Endothelial cell (in vitro differentiated cells): ENCODE results near the gene CRTC2. TPM values are rescaled to one million over a fixed set of nuclear protein-coding genes. Genes with fewer than 3 reads are reported as not detected.

Source experiments
- DNase-seq: peaks from one replicate; pipeline ENCODE4 v3.0.0; 2021; ENCODE audit warnings: low spot score
- H3K27ac Mint-ChIP-seq: one replicate; pipeline ENCODE4 v1.8.0; 2021; ENCODE audit warnings: mixed read lengths, inconsistent platforms; ENCODE audit not compliant: unreplicated experiment
- H3K27me3 Mint-ChIP-seq: one replicate; pipeline ENCODE4 v1.8.0; 2021; ENCODE audit warnings: mild to moderate bottlenecking, moderate library complexity, mixed read lengths, inconsistent platforms; ENCODE audit not compliant: unreplicated experiment
- H3K36me3 Mint-ChIP-seq: one replicate; pipeline ENCODE4 v1.8.0; 2021; ENCODE audit warnings: mild to moderate bottlenecking, low read depth, mixed read lengths, inconsistent platforms; ENCODE audit not compliant: unreplicated experiment
- H3K4me1 Mint-ChIP-seq: one replicate; pipeline ENCODE4 v1.8.0; 2021; ENCODE audit warnings: mild to moderate bottlenecking, mixed read lengths, inconsistent platforms; ENCODE audit not compliant: unreplicated experiment
- H3K4me3 Mint-ChIP-seq: one replicate; pipeline ENCODE4 v1.8.0; 2021; ENCODE audit warnings: mild to moderate bottlenecking, mixed read lengths, inconsistent platforms; ENCODE audit not compliant: unreplicated experiment
- H3K9me3 Mint-ChIP-seq: one replicate; pipeline ENCODE4 v1.8.0; 2021; ENCODE audit warnings: mixed read lengths, inconsistent platforms; ENCODE audit not compliant: unreplicated experiment
- CTCF ChIP-seq: fragments of 200-600 bp; sonication (generic); IDR thresholded peaks from one replicate; pipeline ENCODE4 v1.5.0; 2021; ENCODE audit warnings: antibody characterized with exemption; ENCODE audit not compliant: unreplicated experiment
- total RNA-seq: library from RNA; stranded (reverse); fragmentation: NEBNext Ultra II Directional; extraction: Animal tissue kit (Norgen Biotek cat#: 25700); gene quantifications from one replicate; pipeline ENCODE4 v1.2.1, GENCODE V29; 2021; ENCODE audit not compliant: unreplicated experiment

The CRTC2 gene
- total RNA-seq, 1 donor from 2014 or later, result 69.9 TPM

GRCh38 chr1:153933955-153934354, 24.5 kb downstream of the CRTC2 start:
- no peak overlapping the region for H3K27ac Mint-ChIP-seq

GRCh38 chr1:153933430-153933829, 25.0 kb downstream of the CRTC2 start:
- no peak for DNase-seq
- H3K4me3 Mint-ChIP-seq, result no peak overlapping the region
- TF ChIP-seq CTCF, result no peak
- no peaks in the 10 kb centered on the region for H3K9me3 Mint-ChIP-seq
- H3K36me3 Mint-ChIP-seq, result peaks cover 37% of the 10 kb centered on the region
- H3K27me3 Mint-ChIP-seq, result peaks cover 3% of the 10 kb centered on the region
- H3K4me1 Mint-ChIP-seq, result peaks cover 8% of the 10 kb centered on the region
- H3K27ac Mint-ChIP-seq, result no peak overlapping the region

More at GRCh38 chr1:153933955-153934354, 24.5 kb downstream of the CRTC2 start:
- DNase-seq, result no peak
- H3K4me1 Mint-ChIP-seq, result peaks cover 3% of the 10 kb centered on the region
- peaks cover 38% of the 10 kb centered on the region for H3K36me3 Mint-ChIP-seq
- no peaks in the 10 kb centered on the region for H3K9me3 Mint-ChIP-seq
- no peak overlapping the region for H3K4me3 Mint-ChIP-seq
- TF ChIP-seq CTCF, result no peak
- H3K27me3 Mint-ChIP-seq, result peaks cover 3% of the 10 kb centered on the region

- Mint-ChIP-seq H3K27ac (no peak overlapping the region), H3K36me3 (peaks cover 32% of the 10 kb centered on the region), H3K4me1 (peaks cover 13% of the 10 kb centered on the region), H3K27me3 (peaks cover 3% of the 10 kb centered on the region), H3K4me3 (no peak overlapping the region), H3K9me3 (no peaks in the 10 kb centered on the region)
- TF ChIP-seq CTCF, result no peak
- DNase-seq, result no peak
These were observed 26.0 kb downstream of the CRTC2 start for GRCh38 chr1:153932156-153933131.

- H3K27me3 Mint-ChIP-seq, result peaks cover 4% of the 10 kb centered on the region
- H3K27ac Mint-ChIP-seq, result no peak overlapping the region
- peaks cover 15% of the 10 kb centered on the region for H3K36me3 Mint-ChIP-seq
- TF ChIP-seq CTCF, result no peak
- no peak overlapping the region for H3K4me3 Mint-ChIP-seq
- peaks cover 13% of the 10 kb centered on the region for H3K4me1 Mint-ChIP-seq
- DNase-seq, result no peak
- no peaks in the 10 kb centered on the region for H3K9me3 Mint-ChIP-seq
These were observed 28.1 kb downstream of the CRTC2 start for GRCh38 chr1:153929981-153930948.
